Measurements from ENCODE around the gene TEKTIP1.

The TEKTIP1 gene

GRCh38 chr19:3537438-3538240, 1.3 kb upstream of the TEKTIP1 start:
- DNase-seq (ENCODE audit: low spot score): no peak

- DNase-seq (ENCODE audit: low spot score): no peak
Observed at GRCh38 chr19:3538258-3538929, 580 bp upstream of the TEKTIP1 start.

GRCh38 chr19:3539756-3540118, 763 bp downstream of the TEKTIP1 start:
- no peak for DNase-seq (ENCODE audit: low spot score)

DNA sequence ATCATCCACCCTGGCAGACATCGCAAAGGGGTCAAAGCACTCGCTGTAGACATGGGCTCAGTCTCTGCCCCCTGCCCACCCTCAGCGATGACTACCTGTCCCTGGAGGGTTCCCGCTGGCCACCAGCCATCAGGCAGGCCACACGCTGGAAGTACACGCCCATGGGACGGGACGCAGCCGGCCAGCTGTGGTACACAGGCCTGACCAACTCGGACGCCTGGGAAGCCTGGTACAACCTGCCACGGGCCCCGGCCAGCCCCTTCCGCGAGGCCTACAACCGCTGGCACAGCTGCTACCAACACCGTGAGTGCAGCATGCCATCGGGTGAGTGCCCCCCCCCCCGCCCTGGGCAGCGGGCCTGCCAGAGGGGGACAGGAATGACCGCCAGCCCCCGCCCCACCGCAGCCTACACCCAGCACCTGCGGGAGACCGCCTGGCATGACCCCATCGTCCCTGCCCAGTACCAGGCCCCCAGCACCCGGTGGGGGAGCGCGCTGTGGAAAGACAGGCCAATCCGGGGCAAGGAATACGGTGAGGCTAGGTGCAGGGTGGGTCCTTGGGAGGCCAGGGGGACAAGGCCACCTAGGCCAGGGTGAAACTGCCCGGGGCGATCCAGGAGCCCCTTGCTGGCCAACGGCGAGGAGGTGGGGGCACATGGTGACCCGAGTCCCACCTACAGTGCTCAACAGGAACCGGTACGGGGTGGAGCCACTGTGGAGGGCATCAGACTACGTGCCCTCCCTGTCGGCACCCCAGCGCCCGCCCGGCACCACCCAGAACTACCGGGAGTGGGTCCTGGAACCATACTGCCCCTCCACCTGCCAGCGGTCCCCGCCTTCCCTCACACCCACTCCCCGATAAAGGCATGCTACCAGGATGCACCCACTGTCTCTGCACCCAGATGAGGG, 4.4 kb downstream of the TEKTIP1 start:
- no peak for DNase-seq (ENCODE audit: low spot score)

DNA sequence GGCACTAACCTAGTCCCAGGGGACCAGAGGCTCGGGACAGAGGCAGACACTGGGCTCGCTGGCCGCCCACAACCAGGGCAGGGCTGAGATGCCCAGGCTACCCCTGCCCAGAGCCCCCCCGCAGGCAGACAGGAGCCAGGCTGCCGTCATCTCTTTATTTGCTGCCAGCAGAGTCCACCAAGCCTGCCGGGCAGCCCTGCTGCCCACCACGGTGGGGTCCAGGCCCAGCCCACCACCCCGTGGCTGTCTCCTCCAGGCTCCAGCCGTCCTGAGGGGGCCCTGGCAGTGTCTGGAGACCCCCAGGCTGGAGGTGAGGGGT, 5.0 kb downstream of the TEKTIP1 start:
- DNase-seq (ENCODE audit: low spot score): no peak

- DNase-seq (ENCODE audit: low spot score): peak; percentile 52
Observed at GRCh38 chr19:3544742-3545668, 6.0 kb downstream of the TEKTIP1 start.

GRCh38 chr19:3545669-3546034, 6.7 kb downstream of the TEKTIP1 start:
- DNase-seq (ENCODE audit: low spot score): no peak

DNA sequence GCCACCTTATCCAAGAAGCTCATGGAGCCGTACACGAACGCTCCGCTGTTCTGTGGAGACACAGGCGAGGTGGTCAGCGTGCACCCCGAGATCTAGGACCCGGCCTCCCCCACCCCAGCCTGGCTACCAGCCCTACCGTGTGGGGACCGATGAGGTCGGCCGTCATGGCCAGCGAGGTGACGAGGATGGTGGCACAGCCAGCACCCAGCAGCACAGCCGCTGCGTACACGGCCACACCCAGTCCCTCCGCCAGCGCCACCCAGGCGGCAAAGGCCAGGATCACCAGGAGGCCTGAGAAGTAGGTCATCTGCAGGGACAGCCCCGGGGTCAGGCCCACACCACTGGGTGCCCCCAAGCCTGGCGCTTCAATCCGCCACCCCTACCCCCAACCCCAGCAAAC, 7.1 kb downstream of the TEKTIP1 start:
- no peak for DNase-seq (ENCODE audit: low spot score)

GRCh38 chr19:3547301-3547731, 8.3 kb downstream of the TEKTIP1 start:
- DNase-seq (ENCODE audit: low spot score): peak; percentile 33

DNA sequence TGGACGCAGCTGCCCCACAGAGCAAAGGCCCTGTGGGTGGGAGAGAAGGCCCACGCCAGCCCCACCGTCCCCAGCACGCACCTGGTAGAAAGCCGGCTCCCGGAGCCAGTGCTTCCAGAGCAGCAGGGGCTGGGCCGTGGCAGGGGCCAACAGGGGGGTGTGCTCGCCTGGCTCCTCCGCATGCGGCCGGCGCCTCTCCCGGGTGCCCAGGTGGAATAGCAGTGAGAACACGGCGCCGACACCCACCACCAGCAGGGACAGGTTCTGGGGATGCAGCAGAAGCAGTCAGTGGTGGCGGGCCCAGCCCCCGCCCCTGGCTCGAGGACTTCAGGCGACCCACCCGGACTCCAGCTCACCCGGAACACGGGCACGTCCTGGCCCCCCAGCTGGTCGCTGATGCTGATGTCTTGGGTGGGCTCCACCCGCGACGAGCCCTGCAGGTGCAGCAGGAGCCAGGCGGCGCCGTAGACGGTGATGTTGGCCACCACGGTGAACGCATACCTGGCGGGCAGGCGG, 8.9 kb downstream of the TEKTIP1 start:
- no peak for DNase-seq (ENCODE audit: low spot score)

DNA sequence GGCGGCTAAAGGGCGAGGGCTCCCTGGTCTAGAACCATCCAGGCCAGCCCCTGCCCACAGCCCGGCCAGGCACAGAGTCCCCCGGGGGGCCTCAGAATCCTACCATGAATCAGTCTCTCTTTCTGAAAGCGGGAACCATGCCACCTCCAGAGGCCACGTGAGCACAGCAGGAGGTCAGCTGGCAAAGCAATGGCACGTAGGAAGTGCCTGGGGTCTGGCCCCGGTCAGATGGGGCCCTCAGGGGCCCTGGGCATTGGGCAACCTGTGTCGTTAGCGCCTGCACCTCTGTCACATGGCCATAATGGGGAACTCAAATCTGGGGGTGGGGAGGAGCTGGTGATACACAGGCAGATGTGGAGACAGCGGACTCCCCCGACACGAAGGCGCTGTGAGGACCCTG, 9.6 kb downstream of the TEKTIP1 start:
- DNase-seq (ENCODE audit: low spot score): no peak

DNA sequence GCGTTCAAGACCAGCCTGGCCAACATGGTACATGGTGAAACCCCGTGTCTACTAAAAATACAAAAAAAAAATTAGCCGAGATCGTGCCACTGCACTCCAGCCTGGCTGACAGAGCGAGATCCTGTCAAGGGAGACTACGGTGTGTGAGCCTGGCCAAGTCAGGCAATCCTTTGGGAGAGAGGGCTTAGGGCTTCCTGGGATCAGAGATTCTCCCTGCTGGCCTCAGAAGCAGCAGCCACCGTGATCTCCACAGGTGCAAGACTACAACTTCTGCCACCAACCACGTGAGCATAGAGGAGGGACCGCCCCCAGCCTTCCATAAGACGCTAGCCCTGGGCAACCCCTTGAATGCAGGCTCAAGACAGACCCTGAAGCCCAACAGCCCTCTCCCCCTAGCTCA, 10.8 kb downstream of the TEKTIP1 start:
- no peak for DNase-seq (ENCODE audit: low spot score)

- DNase-seq (ENCODE audit: low spot score): no peak
Observed at GRCh38 chr19:3550947-3551791, 12.2 kb downstream of the TEKTIP1 start.

DNA sequence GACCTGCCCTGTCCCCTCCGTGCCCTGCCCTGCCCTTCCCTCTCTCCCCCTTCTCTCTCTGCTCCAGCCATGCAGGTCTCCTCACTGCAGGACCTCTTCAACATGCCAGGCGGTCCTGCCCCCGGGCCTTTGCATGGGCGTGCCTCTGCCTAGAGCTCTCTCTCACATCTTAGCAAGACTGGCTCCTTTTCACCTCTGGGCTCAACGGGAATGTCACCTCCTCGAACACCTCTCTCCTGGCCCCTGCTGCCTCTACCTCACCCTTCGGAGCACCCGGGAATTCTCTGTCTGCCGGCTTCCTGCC, 12.8 kb downstream of the TEKTIP1 start:
- DNase-seq (ENCODE audit: low spot score): no peak

DNA sequence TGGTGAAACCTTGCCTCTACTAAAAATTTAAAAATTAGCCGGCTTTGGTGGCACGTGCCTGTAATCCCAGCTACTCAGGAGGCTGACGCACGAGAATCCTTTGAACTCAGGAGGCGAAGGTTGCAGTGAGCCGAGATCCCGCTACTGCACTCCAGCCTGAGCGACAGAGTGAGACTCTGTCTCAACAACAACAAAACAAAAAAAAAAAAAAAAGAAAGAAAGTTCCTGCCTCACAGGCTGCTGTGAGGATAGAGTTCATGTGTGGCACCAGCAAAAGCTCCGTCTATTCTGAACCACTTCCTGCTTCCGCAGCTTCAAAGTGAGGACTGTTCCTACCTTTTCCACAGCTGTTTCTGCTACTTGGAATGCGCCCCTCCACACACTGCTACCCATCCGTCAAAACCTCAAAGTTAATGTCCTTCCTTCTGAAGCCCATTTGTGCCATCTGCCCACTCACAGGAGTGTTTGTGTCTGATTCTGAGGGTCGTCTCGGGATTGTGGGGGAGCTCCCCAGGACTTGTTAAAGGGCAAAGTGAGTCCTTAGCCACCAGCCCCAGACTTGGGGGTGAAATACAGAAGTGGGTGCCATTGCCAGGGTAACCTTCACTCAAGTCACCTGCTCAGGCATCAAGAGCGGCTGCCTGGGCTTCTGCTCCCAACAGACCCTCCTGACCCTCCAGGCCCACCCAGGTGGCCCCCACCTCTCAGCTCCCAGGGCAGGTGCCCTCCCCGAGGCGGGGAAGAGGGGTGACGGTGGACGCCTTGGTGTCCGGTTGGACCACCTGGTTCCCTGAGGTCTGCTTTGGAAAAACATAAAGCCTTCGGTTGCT, 15.5 kb downstream of the TEKTIP1 start:
- DNase-seq (ENCODE audit: low spot score): no peak

- DNase-seq (ENCODE audit: low spot score): no peak
Observed at GRCh38 chr19:3555653-3556422, 16.9 kb downstream of the TEKTIP1 start.

DNA sequence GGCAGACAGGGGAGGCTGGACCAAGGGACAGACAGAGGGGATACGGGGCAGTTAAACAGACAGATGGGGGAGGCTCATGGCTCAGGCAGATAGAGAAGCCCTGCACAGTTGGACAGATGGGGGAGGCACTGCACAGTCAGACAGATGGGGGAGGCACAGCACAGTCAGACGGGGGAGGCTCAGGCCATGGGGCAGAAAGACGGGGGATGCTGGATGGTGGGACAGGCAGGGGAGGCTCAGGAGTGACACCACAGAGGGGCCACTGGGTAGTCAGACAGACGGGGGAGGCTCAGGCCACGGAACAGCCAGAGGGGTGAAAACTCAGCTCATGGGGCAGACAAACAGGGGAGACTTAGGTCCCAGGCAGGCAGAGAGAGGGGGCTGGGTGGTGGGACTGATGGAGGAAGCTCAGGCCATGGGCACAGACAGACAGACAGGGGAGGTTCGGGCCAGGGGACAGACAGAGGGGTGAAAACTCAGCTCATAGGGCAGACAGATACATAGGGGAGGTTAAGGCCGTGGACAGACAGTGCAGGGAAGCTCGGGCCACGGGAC, 17.5 kb downstream of the TEKTIP1 start:
- no peak for DNase-seq (ENCODE audit: low spot score)

DNA sequence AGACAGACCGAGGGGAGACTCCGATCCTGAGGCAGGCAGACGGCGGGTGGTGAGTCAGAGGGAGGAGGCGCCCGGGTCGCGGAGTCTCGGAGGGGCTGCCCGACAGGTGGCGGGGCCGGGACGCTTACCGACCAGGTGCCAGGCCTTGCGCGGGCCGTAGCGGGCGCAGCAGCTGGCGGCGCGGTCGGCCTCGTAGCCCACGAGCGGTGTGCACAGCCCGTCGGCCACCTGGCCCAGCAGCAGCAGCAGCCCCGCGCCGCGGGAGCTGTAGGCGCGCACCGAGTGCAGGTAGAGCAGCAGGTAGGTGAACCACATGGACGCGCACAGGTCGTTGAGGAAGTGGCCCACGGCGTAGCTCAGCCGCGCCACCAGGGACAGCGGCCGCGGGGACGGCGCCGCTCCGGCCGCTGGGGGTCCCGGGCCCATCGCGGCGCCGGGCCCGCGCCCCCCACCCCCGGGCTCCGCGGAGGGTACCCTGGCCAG, 18.0 kb downstream of the TEKTIP1 start:
- DNase-seq (ENCODE audit: low spot score): no peak

All from kidney capillary endothelial cell (primary cell).